IPS-18c (cell line): ENCODE data around the gene GRIN3B.
"Not testable (repeated sequence)": the region's sequence is repeated elsewhere in the genome, so short reads cannot be mapped to it uniquely, and the experiment has no call there.

Experiments used
- H3K4me3 ChIP-seq: 2 replicates; pipeline ENCODE4 v1.7.0; 2013; ENCODE audit warnings: low read depth, mild to moderate bottlenecking, low read length, moderate library complexity; ENCODE audit not compliant: insufficient read depth
- H3K9me3 ChIP-seq: one replicate; pipeline ENCODE4 v1.6.1; 2013; ENCODE audit warnings: mild to moderate bottlenecking, low read length, moderate library complexity; ENCODE audit not compliant: control insufficient read depth, insufficient read depth

The GRIN3B gene

DNA sequence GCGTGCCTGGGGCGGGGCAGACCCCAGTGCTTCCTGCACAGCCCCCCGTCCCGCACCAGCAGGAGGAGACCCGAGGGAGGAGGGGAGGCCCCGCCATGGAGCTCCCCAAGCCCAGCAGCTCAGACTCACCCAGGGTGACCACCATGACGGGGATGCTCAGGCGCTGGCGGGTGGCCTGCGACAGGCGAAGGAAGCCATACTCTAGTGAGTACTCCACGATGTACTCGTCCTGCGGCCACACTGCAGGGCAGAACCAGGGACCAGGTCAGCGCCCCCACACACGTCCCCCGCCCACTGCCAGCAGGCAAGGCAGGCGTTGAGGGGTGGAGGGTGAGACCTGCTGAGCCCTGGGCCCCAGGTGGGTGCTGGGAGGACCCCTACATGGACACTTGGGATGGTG, 12.1 kb downstream of the GRIN3B start:
- Histone ChIP-seq H3K4me3 (no peak overlapping the region), H3K9me3 (peaks cover 2% of the 10 kb centered on the region)

DNA sequence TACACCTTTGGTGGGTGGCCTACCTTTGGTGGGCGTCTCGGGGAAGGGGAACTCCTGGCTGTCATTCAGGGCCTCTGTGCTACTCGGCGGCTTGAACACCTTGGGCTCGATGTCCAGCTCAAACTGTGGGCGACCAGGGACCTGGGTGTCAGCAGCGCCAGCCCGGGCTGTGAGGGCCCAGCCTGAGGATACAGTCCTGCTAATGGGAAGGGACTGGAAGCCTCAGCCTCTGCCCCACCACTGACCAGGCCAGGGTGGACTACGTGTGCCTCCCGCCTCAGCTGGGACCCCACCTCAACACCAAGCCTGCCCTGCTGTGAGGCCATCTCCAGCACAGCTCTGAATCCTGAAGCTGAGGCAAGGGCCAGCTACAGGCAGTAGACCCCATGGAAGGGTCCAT, 13.0 kb downstream of the GRIN3B start:
- peaks cover 2% of the 10 kb centered on the region for H3K9me3 ChIP-seq

DNA sequence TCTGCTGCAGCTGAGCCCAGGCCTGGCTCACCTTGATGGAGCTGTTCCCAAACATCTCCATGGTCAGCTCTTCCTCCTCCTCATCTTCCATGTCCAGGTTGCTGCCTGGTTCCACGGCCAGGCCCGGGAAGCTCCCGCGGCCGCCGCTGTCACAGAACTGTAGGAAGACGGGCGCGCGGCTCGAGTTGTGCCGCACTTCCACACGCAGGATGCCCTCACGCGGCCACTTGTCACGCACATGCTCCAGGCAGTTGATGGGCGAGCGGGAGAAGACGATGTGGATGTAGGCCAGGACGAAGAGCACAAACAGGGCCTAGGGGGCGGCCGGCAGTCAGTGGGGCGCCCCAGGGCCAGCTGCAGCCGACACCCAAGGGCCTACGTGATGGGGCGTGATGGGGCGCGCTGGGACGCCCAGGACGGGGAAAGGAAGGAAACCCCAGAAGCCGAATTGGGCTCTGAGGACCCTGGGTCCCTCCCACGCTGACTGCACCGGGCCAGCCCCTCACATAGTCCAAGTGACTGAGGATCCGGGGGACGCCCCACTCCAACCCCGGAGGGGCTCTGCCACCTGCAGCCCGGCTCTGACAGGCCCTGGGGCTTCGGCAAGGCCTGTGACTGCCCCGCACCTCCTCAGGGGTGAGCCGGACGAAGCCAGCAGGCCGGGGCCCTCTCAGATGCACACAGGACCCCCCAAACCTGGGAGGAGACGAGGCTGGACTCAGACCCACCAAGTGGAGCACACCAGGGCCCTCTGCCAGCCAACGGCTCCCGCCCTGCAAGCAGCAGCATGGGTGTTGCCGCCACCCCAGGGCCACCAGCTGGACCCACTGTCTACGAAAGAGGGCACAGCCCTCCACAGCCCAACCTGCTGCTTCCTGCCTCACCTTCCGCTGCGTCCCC, 14.2 kb downstream of the GRIN3B start:
- Histone ChIP-seq H3K9me3 (peaks cover 2% of the 10 kb centered on the region), H3K4me3 (no peak overlapping the region)

More for the DNA sequence above, 13.0 kb downstream of the GRIN3B start:
- H3K4me3 ChIP-seq: no peak overlapping the region

GRCh38 chr19:1015061-1015781, 15.0 kb downstream of the GRIN3B start:
- Histone ChIP-seq H3K4me3 (no peak overlapping the region), H3K9me3 (peaks cover 2% of the 10 kb centered on the region)

GRCh38 chr19:1015782-1016646, 15.8 kb downstream of the GRIN3B start:
- H3K4me3 ChIP-seq: no peak overlapping the region
- H3K9me3 ChIP-seq: peaks cover 2% of the 10 kb centered on the region

GRCh38 chr19:1016647-1017114, 16.5 kb downstream of the GRIN3B start:
- Histone ChIP-seq H3K9me3 (peaks cover 2% of the 10 kb centered on the region), H3K4me3 (no peak overlapping the region; the same call in 1 of the 2 replicates)

- Histone ChIP-seq H3K9me3 (peaks cover 2% of the 10 kb centered on the region), H3K4me3 (no peak overlapping the region; the same call in none of the 2 replicates)
Measured at GRCh38 chr19:1017115-1017905, 17.1 kb downstream of the GRIN3B start.

DNA sequence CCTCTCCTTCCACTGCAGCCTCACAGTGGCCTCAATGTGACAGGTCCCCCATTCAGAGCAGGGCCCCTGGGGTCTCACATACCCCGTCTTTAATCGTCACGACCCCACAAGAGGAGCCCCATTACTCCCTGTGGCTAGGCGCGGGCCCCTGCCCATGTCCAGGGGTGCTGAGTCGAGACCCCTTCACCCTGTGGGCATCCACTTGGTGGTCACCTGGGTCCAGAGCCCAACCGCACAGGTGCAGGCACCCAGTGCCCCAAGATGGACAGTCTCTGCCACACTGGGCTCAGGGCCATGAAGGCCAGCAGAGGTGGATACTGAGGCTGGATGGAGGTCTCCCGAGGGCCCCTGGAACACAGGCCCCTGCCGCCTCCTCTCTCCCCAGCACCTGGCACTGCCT, 17.7 kb downstream of the GRIN3B start:
- H3K4me3 ChIP-seq: peak overlapping the region; percentile 24; the same call in 1 of the 2 replicates
- H3K9me3 ChIP-seq: peaks cover 2% of the 10 kb centered on the region

DNA sequence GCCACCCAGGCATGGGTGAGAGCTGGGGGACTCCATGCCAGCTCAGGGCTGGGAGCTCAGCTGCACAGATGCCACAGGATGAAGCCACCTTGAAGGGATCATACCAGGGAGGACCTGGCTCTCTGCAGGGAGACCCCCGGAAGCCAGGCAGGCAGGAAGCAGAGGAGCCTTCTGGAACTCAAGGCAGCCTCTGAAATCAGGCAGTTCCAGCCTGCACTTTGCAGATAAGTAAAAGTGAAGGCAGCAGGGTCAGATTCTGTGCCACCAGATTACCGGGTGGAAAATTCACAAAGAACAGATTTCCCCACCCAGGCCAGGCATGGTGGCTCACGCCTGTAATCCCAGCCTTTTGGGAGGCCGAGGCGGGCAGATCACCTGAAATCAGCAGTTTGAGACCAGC, 18.2 kb downstream of the GRIN3B start:
- no peak overlapping the region for H3K4me3 ChIP-seq
- peaks cover 2% of the 10 kb centered on the region for H3K9me3 ChIP-seq

GRCh38 chr19:1018932-1019615, 18.9 kb downstream of the GRIN3B start:
- Histone ChIP-seq H3K4me3 (peak overlapping the region; percentile 20; the same call in 1 of the 2 replicates), H3K9me3 (no peaks in the 10 kb centered on the region)

- Histone ChIP-seq H3K9me3 (no peaks in the 10 kb centered on the region), H3K4me3 (peak overlapping the region; percentile 89)
Measured at GRCh38 chr19:1019616-1019961, 19.4 kb downstream of the GRIN3B start.

DNA sequence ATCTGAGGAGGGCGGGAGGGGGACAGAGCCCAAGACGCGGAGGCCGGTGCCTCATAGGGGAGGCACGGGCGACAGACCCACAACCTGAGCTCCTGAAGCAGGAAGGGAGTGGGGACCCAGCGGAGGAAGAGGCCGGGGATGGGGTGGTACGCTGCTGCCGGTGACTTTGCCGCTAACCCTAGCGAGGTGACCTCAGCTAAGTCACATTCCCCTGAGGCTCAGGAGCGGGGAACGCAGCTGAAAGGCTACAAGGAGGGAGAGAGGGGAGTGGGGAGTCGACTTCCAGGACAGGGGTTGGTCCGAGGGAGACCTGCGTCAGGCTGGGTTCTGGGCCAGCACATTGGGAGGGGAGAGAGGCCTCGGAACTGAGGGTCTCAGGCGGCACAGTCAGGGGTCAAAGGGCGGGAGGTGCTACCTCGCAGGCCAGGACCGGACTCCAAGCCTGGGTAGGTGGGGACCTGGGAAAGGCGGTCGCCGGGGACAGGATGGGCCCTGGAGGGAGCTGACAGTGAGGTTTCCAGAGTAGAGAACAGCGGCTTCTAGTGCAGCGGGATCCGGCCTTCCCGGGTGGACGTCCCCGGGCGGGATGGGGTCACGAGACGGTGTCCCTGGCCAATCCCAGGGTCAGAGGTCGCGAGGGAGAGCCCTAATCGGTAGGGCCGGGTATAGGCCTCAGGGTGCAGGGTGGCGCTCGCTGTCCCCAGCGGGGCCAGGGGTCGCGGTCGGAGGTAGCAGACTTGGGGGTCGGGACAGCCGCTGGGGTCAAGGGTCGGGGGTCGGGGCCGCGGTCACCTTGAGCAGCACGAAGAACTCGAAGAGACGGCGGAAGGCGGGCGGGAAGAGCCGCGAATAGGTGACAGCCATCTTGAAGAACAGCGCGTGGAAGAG, 20.0 kb downstream of the GRIN3B start:
- Histone ChIP-seq H3K9me3 (no peaks in the 10 kb centered on the region), H3K4me3 (peak overlapping the region; percentile 89)

DNA sequence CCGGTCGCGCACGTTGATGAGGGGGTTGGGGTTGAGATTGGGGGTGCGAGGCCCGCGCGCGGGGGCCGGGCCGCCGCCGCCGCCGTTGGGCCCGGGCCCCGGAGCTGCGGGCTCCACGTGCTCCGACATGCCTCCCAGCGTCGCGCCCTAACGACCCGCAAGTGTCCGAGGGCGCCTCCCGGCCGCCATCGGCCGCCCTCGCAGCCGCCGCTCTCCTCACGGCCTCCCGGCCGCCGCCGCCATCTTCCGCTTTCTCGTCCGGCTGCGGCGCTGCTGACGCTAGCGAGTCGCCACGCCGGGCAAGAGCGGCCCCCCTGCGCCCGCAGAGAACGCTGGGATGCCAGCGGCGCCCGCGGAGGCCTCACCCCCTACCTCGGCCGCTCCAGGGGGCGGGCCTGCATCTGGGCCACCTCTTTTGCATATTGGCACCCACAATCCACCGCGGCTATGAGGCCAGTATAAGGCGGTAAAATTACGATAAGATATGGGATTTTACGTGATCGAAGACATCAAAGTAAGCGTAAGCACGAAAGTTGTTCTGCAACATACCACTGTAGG, 20.7 kb downstream of the GRIN3B start, which contains the start of gene TMEM259:
Gene TMEM259, minus strand, starts transcription at position 256 of the 558 bp plus-strand sequence. Its CDS starts 127 bp downstream, at position 129.
- H3K9me3 ChIP-seq: no peaks in the 10 kb centered on the region

GRCh38 chr19:1023883-1024188, 23.6 kb downstream of the GRIN3B start:
- not testable (repeated sequence) for H3K9me3 ChIP-seq, H3K4me3 ChIP-seq

More for the DNA sequence above, 20.7 kb downstream of the GRIN3B start, which contains the start of gene TMEM259:
- peak within 1 kb of the TSS; percentile 89 for H3K4me3 ChIP-seq

GRCh38 chr19:1025080-1025479, 24.9 kb downstream of the GRIN3B start:
- not testable (repeated sequence) for H3K4me3 ChIP-seq, H3K9me3 ChIP-seq
